ENCODE results near the gene ZG16B. TPM values are rescaled to one million over a fixed set of nuclear protein-coding genes. Genes with fewer than 3 reads are reported as not detected.

Gene ZG16B
- 1 to 10 TPM in 1 of 2 donors, under 1 TPM in 1; 0.77 to 1.1 TPM for polyA plus RNA-seq

DNA sequence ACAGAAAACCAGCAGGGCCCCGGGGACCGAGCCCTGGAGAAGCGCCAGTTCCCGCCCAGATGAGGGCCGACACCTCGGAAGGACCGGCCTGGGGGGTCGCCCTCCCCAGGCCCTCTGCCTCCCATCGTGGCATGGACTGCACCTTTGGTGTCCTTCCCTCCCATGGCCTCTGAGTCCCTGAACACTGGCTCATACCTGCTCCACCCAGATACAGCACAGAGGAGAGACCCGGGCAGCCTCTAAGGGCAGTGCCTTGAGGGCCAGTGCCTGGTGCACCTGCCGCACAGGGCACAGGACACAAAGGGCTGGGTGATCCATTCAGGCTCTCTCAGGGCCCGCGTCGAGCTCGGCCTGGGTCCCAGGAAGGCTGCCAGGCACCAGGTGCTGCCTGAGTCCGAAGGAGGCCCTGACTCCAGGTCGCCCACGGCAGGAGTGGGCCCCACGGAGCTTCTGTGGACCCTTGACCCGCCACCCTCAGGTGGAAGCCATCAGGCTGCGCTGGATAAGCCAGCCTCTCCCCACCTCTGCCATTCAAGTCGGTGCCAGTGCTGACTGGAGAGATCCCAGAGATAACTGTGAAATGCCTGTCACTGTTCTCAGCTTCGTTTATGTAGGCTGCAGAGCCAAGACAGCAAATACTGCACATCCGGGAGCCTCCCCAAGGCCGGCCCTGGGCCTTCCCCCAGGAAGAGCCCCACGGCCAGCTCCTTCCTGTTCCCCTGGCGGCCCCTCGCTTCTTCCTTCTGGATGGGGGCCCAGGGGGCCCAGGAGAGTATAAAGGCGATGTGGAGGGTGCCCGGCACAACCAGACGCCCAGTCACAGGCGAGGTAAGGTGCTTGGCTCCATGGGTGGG is at the start of gene ZG16B:
Gene ZG16B (plus strand): TSS at position 803 of the 854 bp plus-strand sequence. CDS start 139 bp downstream, outside the sequence.
- H3K27ac ChIP-seq (ENCODE audit: low read depth in 2 of 2, low read length in 1 of 2) = no peak within 1 kb of the TSS
- no peaks in the 10 kb centered on the region for H3K9me3 ChIP-seq (ENCODE audit: control insufficient read depth in 2 of 2, insufficient read depth in 1 of 2, low read depth in 1 of 2, low read length in 1 of 2)
- H3K36me3 ChIP-seq (ENCODE audit: control insufficient read depth in 2 of 2, insufficient read depth in 2 of 2, low read length in 1 of 2) = no peaks in the 10 kb centered on the region
- 61 to 64% methylated on average over 31 to 32 of the region's 32 CpGs for WGBS, 2 donors
- no peaks in the 10 kb centered on the region for H3K27me3 ChIP-seq (ENCODE audit: control insufficient read depth in 1 of 2, insufficient read depth in 2 of 2, low read length in 2 of 2)
- no peak within 1 kb of the TSS for H3K4me3 ChIP-seq (ENCODE audit: low read depth in 1 of 2, low read length in 2 of 2)
- H3K4me1 ChIP-seq (ENCODE audit: control insufficient read depth in 2 of 2, insufficient read depth in 2 of 2, low read length in 1 of 2) = peaks cover 0 to 3% of the 10 kb centered on the region in 2 donors

- Histone ChIP-seq H3K9me3 (ENCODE audit: control insufficient read depth in 2 of 2, insufficient read depth in 1 of 2, low read depth in 1 of 2, low read length in 1 of 2) (no peaks in the 10 kb centered on the region), H3K36me3 (ENCODE audit: control insufficient read depth in 2 of 2, insufficient read depth in 2 of 2, low read length in 1 of 2) (no peaks in the 10 kb centered on the region), H3K4me1 (ENCODE audit: control insufficient read depth in 2 of 2, insufficient read depth in 2 of 2, low read length in 1 of 2) (peaks cover 11 to 19% of the 10 kb centered on the region in 2 donors), H3K27me3 (ENCODE audit: control insufficient read depth in 1 of 2, insufficient read depth in 2 of 2, low read length in 2 of 2) (no peaks in the 10 kb centered on the region), H3K4me3 (ENCODE audit: low read depth in 1 of 2, low read length in 2 of 2) (no peak overlapping the region), H3K27ac (ENCODE audit: low read depth in 2 of 2, low read length in 1 of 2) (no peak overlapping the region)
- WGBS, 2 donors = 82 to 86% methylated on average over 20 of the region's 20 CpGs
Measured at GRCh38 chr16:2782583-2783351, 47.3 kb upstream of the ZG16B start.

DNA sequence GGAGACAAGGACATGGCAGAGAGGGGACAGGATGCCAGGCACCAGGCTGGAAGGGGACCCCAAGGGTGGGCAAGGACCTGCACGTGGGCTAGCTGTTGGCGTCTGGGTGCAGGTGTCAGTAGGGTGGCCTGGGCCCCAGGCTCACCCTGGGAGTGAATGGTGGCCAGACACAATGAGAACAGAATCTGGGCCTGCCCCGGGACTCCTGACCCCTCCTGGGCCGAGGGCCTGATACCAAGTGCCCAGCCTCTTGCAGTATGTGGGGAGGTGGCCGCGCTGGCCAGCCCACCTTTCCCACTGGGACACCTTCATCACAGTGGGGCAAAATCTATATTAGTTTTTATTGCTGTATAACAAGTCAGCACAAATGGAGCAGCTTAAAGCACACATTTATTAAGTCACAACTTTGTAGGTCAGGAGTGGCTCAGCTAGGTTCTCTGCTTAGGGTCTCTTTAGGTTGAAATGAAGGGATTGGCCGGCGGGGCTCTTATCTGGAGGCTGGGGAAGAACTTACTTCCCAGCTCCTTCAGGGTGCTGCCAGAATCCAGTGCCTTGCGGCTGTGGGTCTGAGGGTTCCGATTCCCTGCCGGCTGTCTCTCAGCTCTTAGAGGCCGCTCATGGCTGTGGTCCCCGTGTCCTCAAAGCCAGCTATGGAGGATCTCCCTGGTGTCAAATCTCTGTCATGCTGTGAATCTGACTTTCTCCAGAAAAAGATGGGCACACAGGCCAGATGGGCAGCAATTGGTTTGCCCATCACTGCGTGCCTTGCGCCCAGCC is 46.3 kb upstream of the ZG16B start:
- Histone ChIP-seq H3K9me3 (ENCODE audit: control insufficient read depth in 2 of 2, insufficient read depth in 1 of 2, low read depth in 1 of 2, low read length in 1 of 2) (no peaks in the 10 kb centered on the region), H3K4me1 (ENCODE audit: control insufficient read depth in 2 of 2, insufficient read depth in 2 of 2, low read length in 1 of 2) (peaks cover 9 to 13% of the 10 kb centered on the region in 2 donors), H3K4me3 (ENCODE audit: low read depth in 1 of 2, low read length in 2 of 2) (no peak overlapping the region), H3K27me3 (ENCODE audit: control insufficient read depth in 1 of 2, insufficient read depth in 2 of 2, low read length in 2 of 2) (no peaks in the 10 kb centered on the region), H3K27ac (ENCODE audit: low read depth in 2 of 2, low read length in 1 of 2) (no peak overlapping the region), H3K36me3 (ENCODE audit: control insufficient read depth in 2 of 2, insufficient read depth in 2 of 2, low read length in 1 of 2) (no peaks in the 10 kb centered on the region)
- WGBS, 2 donors = 92% methylated on average over 15 of the region's 15 CpGs

- H3K4me1 ChIP-seq (ENCODE audit: control insufficient read depth in 2 of 2, insufficient read depth in 2 of 2, low read length in 1 of 2) = peaks cover 5 to 12% of the 10 kb centered on the region in 2 donors
- H3K4me3 ChIP-seq (ENCODE audit: low read depth in 1 of 2, low read length in 2 of 2) = peak overlapping the region in 1 of 2 donors; percentile 30
- H3K36me3 ChIP-seq (ENCODE audit: control insufficient read depth in 2 of 2, insufficient read depth in 2 of 2, low read length in 1 of 2) = no peaks in the 10 kb centered on the region
- no peak overlapping the region for H3K27ac ChIP-seq (ENCODE audit: low read depth in 2 of 2, low read length in 1 of 2)
- WGBS, 2 donors = 48 to 53% methylated on average over 15 of the region's 15 CpGs
- H3K27me3 ChIP-seq (ENCODE audit: control insufficient read depth in 1 of 2, insufficient read depth in 2 of 2, low read length in 2 of 2) = no peaks in the 10 kb centered on the region
- H3K9me3 ChIP-seq (ENCODE audit: control insufficient read depth in 2 of 2, insufficient read depth in 1 of 2, low read depth in 1 of 2, low read length in 1 of 2) = no peaks in the 10 kb centered on the region
Measured at GRCh38 chr16:2784358-2785100, 45.6 kb upstream of the ZG16B start.

GRCh38 chr16:2785101-2785991 is 44.8 kb upstream of the ZG16B start:
- no peaks in the 10 kb centered on the region for H3K9me3 ChIP-seq (ENCODE audit: control insufficient read depth in 2 of 2, insufficient read depth in 1 of 2, low read depth in 1 of 2, low read length in 1 of 2)
- H3K36me3 ChIP-seq (ENCODE audit: control insufficient read depth in 2 of 2, insufficient read depth in 2 of 2, low read length in 1 of 2) = no peaks in the 10 kb centered on the region
- H3K4me3 ChIP-seq (ENCODE audit: low read depth in 1 of 2, low read length in 2 of 2) = peak overlapping the region; percentile 2 to 30
- no peak overlapping the region for H3K27ac ChIP-seq (ENCODE audit: low read depth in 2 of 2, low read length in 1 of 2)
- 13 to 14% methylated on average over 78 to 79 of the region's 79 CpGs for WGBS, 2 donors
- H3K27me3 ChIP-seq (ENCODE audit: control insufficient read depth in 1 of 2, insufficient read depth in 2 of 2, low read length in 2 of 2) = no peaks in the 10 kb centered on the region
- peaks cover 5 to 12% of the 10 kb centered on the region in 2 donors for H3K4me1 ChIP-seq (ENCODE audit: control insufficient read depth in 2 of 2, insufficient read depth in 2 of 2, low read length in 1 of 2)

DNA sequence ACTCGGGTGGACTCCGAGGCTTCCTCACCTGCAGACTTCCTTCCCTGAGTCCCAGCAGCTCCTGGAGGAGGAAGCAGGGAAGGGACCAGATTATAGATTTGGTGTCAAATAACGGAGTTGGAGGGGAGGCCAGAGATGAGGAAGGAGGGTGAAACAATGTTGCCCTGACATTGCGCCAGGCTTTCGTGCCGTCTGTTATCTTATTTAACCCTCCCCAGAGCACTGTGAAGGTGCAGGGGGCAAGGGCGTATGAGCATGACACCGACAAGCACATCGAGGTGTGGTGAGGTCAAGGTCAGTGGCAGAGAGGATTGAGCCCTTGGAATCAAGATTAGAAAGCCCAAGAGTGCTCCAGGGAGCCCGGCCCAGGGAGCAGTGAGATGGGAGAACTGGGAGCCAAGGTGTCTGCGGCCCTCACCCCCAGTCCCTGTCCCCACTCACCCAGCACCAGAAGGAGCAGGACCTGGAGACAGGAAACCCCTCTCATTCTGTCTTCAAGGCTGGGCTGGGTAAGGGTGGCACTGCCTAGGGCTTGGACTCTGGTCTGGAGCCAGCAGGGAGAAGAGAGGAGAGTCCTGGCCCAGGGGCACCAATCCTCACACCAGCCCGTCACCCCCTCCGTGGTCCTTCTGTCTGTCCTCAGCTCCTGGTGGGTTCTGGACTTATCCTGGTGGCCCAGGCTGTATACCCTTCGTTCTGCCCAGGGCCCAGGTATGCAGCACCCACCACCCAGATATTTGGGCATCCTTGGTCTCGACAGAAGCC is 43.9 kb upstream of the ZG16B start:
- H3K36me3 ChIP-seq (ENCODE audit: control insufficient read depth in 2 of 2, insufficient read depth in 2 of 2, low read length in 1 of 2) = no peaks in the 10 kb centered on the region
- no peaks in the 10 kb centered on the region for H3K9me3 ChIP-seq (ENCODE audit: control insufficient read depth in 2 of 2, insufficient read depth in 1 of 2, low read depth in 1 of 2, low read length in 1 of 2)
- H3K27me3 ChIP-seq (ENCODE audit: control insufficient read depth in 1 of 2, insufficient read depth in 2 of 2, low read length in 2 of 2) = no peaks in the 10 kb centered on the region
- 57% methylated on average over 15 of the region's 15 CpGs for WGBS, 2 donors
- no peak overlapping the region for H3K27ac ChIP-seq (ENCODE audit: low read depth in 2 of 2, low read length in 1 of 2)
- H3K4me3 ChIP-seq (ENCODE audit: low read depth in 1 of 2, low read length in 2 of 2) = no peak overlapping the region
- H3K4me1 ChIP-seq (ENCODE audit: control insufficient read depth in 2 of 2, insufficient read depth in 2 of 2, low read length in 1 of 2) = peaks cover 5 to 12% of the 10 kb centered on the region in 2 donors

DNA sequence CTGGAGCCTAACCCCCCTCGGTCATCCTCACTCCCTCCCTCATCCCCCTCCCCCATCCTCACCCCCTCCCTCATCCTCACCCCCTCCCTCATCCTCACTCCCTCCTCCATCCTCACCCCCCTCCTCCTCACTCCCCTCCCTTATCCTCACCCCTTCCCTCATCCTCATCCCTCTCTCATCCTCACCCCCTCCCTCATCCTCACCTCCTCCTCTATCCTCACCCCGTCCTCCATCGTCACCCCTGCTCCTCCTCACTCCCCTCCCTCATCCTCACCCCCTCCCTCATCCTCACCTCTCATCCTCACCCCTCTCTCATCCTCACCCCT is 43.3 kb upstream of the ZG16B start:
- Histone ChIP-seq H3K4me1 (ENCODE audit: control insufficient read depth in 2 of 2, insufficient read depth in 2 of 2, low read length in 1 of 2) (peaks cover 5 to 12% of the 10 kb centered on the region in 2 donors), H3K9me3 (ENCODE audit: control insufficient read depth in 2 of 2, insufficient read depth in 1 of 2, low read depth in 1 of 2, low read length in 1 of 2) (no peaks in the 10 kb centered on the region), H3K27ac (ENCODE audit: low read depth in 2 of 2, low read length in 1 of 2) (no peak overlapping the region), H3K4me3 (ENCODE audit: low read depth in 1 of 2, low read length in 2 of 2) (no peak overlapping the region), H3K36me3 (ENCODE audit: control insufficient read depth in 2 of 2, insufficient read depth in 2 of 2, low read length in 1 of 2) (no peaks in the 10 kb centered on the region), H3K27me3 (ENCODE audit: control insufficient read depth in 1 of 2, insufficient read depth in 2 of 2, low read length in 2 of 2) (peaks cover 0 to under 1% of the 10 kb centered on the region in 2 donors)
- WGBS, 2 donors = 43 to 55% methylated on average over 3 of the region's 3 CpGs

DNA sequence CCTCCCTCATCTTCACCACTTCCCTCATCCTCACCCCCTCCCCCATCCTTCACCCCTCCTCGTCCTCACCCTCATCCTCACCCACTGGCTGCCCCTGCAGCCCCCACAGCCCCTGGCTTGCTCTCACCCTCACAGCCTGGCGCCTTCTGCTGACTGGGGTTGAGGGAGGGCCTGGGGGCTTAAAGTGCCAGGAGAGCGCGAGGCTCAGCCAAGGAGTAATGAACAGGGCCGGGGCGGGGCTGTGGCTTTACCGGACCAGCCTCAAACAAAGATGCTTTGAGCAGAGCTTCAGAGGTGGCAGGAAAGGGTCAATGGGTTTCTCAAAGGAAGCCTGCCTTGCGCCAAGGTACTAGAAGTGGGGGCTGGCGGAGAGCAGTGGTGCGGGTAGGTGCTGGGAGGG is 42.7 kb upstream of the ZG16B start, which contains the start of gene PRSS33:
Gene PRSS33 (minus strand): TSS at position 155 of the 400 bp plus-strand sequence. CDS start 1,013 bp downstream, outside the sequence.
- H3K36me3 ChIP-seq (ENCODE audit: control insufficient read depth in 2 of 2, insufficient read depth in 2 of 2, low read length in 1 of 2) = no peaks in the 10 kb centered on the region
- no peaks in the 10 kb centered on the region for H3K9me3 ChIP-seq (ENCODE audit: control insufficient read depth in 2 of 2, insufficient read depth in 1 of 2, low read depth in 1 of 2, low read length in 1 of 2)
- peaks cover 5 to 12% of the 10 kb centered on the region in 2 donors for H3K4me1 ChIP-seq (ENCODE audit: control insufficient read depth in 2 of 2, insufficient read depth in 2 of 2, low read length in 1 of 2)
- H3K27me3 ChIP-seq (ENCODE audit: control insufficient read depth in 1 of 2, insufficient read depth in 2 of 2, low read length in 2 of 2) = peaks cover 0 to 4% of the 10 kb centered on the region in 2 donors
- WGBS, 2 donors = 20 to 22% methylated on average over 10 of the region's 10 CpGs
- H3K4me3 ChIP-seq (ENCODE audit: low read depth in 1 of 2, low read length in 2 of 2) = no peak within 1 kb of the TSS
- H3K27ac ChIP-seq (ENCODE audit: low read depth in 2 of 2, low read length in 1 of 2) = no peak within 1 kb of the TSS
